OCI-LY7 (cell line): ENCODE data around the gene FOXL1.

Source experiments
- EZH2phosphoT487 ChIP-seq: fragments of 200-600 bp; sonication (generic); IDR thresholded peaks from 2 replicates; pipeline ENCODE4 v1.6.1; 2018; ENCODE audit warnings: low read depth, borderline replicate concordance, mild to moderate bottlenecking, mixed run types, antibody characterized with exemption, low read length, moderate library complexity, mixed read lengths
- TF ChIP-seq, protein P1 (sequence below): fragments of 200-600 bp; sonication (generic); conservative IDR thresholded peaks from 2 replicates; pipeline ENCODE4 v1.5.1; 2014; ENCODE audit warnings: mild to moderate bottlenecking, antibody characterized with exemption, low read length, moderate library complexity, mixed read lengths

DNA sequence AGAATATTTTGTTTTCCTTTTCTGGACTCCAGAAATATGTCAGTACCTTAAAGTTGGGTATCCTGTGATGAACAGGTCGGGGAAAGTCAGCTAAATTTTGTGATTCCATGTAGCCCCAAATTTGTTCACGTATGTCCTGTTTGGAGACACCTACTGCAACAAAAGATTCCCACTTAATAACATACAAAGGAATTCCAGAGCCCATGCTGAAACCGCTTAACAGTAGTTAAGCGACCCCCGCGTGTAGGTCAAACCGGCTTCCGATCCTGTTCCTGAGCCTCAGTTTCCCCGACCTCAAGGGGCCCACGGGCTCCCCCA, 23.8 kb upstream of the FOXL1 start:
- TF ChIP-seq, protein P1, sequence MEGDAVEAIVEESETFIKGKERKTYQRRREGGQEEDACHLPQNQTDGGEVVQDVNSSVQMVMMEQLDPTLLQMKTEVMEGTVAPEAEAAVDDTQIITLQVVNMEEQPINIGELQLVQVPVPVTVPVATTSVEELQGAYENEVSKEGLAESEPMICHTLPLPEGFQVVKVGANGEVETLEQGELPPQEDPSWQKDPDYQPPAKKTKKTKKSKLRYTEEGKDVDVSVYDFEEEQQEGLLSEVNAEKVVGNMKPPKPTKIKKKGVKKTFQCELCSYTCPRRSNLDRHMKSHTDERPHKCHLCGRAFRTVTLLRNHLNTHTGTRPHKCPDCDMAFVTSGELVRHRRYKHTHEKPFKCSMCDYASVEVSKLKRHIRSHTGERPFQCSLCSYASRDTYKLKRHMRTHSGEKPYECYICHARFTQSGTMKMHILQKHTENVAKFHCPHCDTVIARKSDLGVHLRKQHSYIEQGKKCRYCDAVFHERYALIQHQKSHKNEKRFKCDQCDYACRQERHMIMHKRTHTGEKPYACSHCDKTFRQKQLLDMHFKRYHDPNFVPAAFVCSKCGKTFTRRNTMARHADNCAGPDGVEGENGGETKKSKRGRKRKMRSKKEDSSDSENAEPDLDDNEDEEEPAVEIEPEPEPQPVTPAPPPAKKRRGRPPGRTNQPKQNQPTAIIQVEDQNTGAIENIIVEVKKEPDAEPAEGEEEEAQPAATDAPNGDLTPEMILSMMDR: no peak
- no peak for TF ChIP-seq EZH2phosphoT487
